GM03348 (cell line): ENCODE measurements around the gene FGD2.

Experiments used
- DNase-seq: peaks from one replicate; pipeline ENCODE4 v3.0.0; 2012; ENCODE audit warnings: low spot score

Gene FGD2

DNA sequence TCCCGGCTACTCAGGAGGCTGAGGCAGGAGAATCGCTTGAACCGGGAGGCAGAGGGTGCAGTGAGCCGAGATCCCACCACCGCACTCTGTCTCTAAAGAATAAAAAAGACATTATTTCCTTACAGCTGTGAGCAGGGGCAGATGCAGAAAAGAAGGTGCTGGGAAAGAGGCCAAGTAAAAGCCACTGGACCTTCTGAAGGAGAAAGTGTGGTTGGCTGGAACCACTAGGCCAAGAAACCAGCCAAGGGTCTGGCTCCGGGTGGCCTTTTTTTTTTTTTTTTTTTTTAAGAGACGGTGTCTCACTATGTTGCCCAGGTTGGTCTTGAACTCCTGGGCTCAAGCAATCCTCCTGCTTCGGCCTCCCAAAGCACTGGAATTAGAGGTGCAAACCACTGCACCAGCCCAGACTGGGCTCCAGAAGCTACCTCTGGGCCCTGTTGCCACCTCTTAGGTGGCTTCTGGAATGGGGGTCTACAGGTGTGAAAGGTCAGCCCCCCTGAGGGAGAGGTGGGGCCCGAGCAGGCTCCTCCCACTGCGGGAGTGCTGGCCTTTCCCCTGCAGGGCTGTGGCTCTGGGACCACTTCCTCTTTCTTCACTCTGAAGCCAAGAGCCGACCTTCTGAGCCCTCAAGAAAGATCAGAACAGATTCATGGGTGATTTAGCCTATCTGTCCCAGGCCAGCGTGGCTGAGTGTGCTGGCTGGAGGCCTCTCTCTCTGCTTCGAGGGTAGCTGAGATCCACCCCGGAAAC, at the start of gene FGD2:
TSS of gene FGD2 (plus strand) at position 595 of the 750 bp plus-strand sequence. CDS start 163 bp downstream, outside the sequence.
- DNase-seq: no peak

DNA sequence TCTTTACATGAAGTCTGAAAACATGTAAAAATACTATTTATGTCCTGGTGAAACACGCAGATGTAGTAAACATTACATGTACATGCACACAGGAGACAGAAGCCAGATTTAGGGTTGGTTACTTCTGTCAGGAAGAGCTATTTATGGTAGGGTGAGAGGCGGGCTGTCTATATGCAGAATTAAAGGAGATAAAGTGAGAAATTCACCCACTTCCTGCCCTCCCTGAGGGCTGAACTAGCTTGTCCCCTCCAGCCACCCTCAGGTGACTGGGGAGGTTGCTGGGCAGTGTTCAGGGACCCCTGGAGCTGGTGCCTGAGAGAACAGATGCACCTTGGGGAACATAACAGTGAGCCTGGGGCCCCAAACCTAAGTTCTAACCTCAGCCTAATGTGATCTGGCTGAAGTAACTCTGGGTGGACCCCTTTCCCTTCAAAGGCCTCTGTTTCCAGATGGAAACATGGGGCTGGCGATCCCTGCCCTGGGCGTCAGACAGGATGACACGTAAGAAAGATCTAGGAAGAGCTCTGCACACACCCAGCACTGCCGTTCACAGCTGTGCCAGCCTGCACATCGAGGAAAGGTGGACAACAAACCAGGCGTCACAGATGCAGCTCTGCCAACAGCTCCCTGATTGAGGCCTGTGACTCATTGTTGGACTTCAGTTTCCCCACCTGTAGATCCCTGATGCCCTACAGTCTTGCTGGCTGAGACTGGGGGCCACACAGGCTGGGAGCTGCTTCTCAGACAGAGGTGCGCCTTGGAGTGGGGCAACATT, 49.6 kb upstream of the FGD2 start:
- DNase-seq: no peak

- DNase-seq: no peak
These were observed 49.0 kb upstream of the FGD2 start for GRCh38 chr6:36956446-36956820.

- DNase-seq: no peak
These were observed 47.6 kb upstream of the FGD2 start for GRCh38 chr6:36957773-36958271.

DNA sequence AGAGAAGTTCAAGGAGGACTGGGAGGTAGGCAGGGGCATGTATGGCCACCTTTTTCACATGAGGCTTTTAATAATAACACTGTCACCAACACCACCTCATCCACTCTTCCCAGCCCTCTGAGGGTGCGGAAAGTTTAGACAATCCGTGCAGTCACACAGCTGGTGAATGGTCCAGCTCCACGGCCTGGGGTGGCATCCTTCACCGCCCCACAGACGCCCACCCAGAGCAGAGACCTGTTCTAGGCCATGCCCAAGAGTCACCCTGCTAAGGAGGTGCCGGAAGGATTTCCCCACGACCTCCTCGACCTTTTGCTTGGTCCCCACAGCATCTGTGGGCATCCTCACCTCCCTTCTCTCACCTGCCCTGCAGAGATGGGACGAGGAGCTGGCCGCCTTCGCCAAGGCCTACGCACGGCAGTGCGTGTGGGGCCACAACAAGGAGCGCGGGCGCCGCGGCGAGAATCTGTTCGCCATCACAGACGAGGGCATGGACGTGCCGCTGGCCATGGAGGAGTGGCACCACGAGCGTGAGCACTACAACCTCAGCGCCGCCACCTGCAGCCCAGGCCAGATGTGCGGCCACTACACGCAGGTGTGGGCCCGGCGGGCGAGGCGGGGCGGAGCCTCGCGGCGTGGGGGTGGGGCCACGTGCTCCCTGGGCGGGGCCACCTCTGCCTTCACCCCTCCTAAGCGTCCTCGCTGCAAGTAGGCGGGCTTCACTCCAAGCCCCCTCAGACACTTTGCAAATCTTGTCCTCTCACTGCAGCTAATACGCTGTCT, 46.5 kb upstream of the FGD2 start:
- no peak for DNase-seq

DNA sequence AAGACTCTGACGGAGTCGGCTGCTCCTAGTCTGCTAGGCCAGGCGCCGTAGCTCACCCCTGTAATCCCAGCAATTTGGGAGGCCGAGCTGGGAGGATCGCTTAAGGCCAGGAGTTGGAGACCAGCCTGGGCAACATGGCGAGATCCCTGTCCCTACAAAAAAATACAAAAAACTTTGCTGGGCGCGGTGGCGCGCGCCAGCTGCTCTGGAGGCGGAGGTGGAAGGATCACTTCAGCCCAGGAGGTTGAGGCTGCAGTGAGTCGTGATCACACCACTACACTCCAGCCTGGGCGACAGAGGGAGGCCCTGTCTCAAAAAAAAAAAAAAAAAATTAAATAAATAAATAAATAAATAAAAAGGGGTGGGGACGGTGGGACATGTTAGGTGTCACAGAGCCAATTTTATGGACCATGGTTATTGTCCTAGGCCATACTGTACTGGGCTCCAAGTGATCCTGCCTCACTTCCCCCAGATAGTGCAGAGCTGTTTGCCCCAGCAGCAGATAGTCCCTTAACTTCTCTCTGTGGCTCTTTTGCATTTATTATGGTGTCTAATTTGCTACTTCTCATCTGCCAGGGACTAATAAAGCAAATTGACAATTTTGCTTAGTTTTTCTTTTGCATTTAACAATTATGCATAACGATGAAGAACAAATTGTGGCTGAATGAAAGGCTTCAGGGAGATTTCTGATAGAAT, 45.8 kb upstream of the FGD2 start:
- DNase-seq: no peak

DNA sequence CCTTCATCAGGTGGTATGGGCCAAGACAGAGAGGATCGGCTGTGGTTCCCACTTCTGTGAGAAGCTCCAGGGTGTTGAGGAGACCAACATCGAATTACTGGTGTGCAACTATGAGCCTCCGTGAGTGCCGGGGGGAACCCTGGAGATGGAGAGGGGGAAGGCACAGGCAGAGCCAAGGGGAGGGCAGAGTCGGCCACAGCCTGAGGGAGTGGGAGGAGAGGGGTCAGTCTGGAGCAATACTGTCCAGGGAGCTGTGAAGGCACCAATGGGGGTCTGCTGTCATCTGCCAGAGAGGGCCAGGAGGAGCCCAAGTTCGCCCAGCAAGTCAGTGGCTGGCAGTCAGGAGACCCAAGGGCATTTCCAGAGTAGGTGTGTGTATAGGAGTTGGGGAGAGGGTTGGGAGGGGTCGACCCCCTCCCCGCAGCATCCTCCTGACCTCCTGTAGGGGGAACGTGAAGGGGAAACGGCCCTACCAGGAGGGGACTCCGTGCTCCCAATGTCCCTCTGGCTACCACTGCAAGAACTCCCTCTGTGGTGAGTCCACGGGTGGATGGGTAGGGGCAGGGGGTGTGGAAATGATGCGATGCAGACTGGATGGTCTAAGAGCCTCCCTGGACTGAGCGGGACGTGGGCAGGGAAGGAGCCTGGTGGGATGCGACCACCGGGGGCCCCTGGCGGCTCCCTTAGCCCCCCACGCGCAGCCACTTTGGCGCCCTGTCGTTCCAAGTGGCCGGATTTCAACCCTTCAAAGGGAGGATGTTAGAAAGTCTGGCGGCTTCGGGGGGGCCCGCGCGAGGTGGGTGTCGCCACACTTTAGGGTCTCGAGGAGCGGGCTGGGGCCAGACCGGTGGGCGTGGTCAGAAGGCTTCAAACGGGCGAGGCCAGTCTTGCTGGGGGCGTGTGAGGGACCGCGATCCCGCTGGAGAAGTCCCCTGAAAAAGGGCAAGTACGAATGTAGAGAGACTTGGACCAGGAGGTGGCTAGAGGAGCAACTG, 43.7 kb upstream of the FGD2 start:
- no peak for DNase-seq

DNA sequence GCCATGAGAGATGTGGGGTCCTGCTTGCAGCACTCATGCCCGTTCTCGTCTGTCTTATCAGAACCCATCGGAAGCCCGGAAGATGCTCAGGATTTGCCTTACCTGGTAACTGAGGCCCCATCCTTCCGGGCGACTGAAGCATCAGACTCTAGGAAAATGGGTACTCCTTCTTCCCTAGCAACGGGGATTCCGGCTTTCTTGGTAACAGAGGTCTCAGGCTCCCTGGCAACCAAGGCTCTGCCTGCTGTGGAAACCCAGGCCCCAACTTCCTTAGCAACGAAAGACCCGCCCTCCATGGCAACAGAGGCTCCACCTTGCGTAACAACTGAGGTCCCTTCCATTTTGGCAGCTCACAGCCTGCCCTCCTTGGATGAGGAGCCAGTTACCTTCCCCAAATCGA, 42.6 kb upstream of the FGD2 start:
- peak; percentile 62 for DNase-seq

GRCh38 chr6:36963451-36964290, 41.8 kb upstream of the FGD2 start:
- DNase-seq: no peak

GRCh38 chr6:36964349-36964748, 41.1 kb upstream of the FGD2 start:
- no peak for DNase-seq

- no peak for DNase-seq
These were observed 40.5 kb upstream of the FGD2 start for GRCh38 chr6:36964908-36965307.

DNA sequence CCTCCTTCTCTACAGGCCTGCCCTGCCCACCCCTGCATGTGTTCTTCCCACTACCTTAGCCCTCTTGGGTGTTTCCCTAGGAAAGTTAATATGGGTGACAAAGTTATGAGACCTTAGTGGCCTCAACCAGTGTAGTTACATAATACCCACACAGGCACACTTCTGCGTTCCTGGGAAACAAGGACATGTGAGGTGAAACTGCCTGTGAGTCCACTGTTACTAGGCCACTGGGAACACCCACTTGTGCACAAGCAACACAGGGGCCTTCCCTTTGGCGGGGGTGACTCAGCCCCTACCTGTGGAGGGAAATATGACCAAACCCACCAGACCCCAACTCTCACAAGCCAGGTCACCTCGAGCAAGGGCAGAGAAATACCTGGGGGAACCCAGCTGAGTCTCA, 38.2 kb upstream of the FGD2 start:
- DNase-seq: no peak

DNA sequence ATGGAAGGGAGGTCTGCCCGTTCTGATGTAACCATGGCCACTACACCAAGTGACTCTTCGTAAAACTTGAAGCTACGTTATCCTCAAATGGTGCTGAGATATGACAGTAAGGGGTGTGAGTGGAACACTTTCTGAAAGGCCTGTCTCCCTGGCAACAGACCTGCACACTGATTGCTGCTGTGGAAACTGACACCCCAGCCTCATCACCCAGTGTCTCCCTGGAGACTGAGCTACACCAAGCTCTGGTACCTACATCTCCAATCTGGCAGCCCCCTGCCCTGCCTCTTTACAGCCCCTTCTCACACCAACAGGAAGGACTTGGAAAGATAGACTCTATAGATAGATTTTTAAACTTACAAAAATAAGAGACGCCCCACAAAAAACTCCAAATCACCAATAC, 37.7 kb upstream of the FGD2 start:
- no peak for DNase-seq

- DNase-seq: no peak
These were observed 37.0 kb upstream of the FGD2 start for GRCh38 chr6:36968266-36968977.

GRCh38 chr6:36969240-36969691, 36.2 kb upstream of the FGD2 start:
- no peak for DNase-seq

GRCh38 chr6:36969988-36970891, 35.2 kb upstream of the FGD2 start:
- DNase-seq: no peak

- DNase-seq: no peak
These were observed 34.3 kb upstream of the FGD2 start for GRCh38 chr6:36970892-36971842.
